ENCODE measurements around the gene MIXL1.

MIXL1 gene

GRCh38 chr1:226203655-226204054, 19.8 kb upstream of the MIXL1 start:
- Histone ChIP-seq H4K20me1 (ENCODE audit: insufficient read depth, low read length) (no peaks in the 10 kb centered on the region), H3K36me3 (replicated peaks; ENCODE audit: insufficient read depth, low read length) (no peaks in the 10 kb centered on the region), H3K9me2 (replicated peaks; ENCODE audit: insufficient read depth, low read length) (no peaks in the 10 kb centered on the region), H3F3A (ENCODE audit: insufficient read depth, low read length) (no peaks in the 10 kb centered on the region), H3K27me3 (replicated peaks; ENCODE audit: insufficient read depth, low read length) (no peaks in the 10 kb centered on the region), H3K9me3 (replicated peaks; ENCODE audit: insufficient read depth, low read length) (no peaks in the 10 kb centered on the region), H3K9ac (ENCODE audit: low read length) (no peak overlapping the region), H2AFZ (ENCODE audit: low read length) (no peak overlapping the region), H3K79me2 (ENCODE audit: low read length) (no peaks in the 10 kb centered on the region), H3K4me3 (ENCODE audit: low read length) (no peak overlapping the region), H3K4me2 (ENCODE audit: low read depth, low read length) (no peak overlapping the region), H3K4me1 (ENCODE audit: low read length) (no peaks in the 10 kb centered on the region), H3K27ac (ENCODE audit: low read length) (no peak overlapping the region)
- no peak for DNase-seq
- no peak for TF ChIP-seq EZH2 (optimal IDR thresholded peaks at IDR 0.05; ENCODE audit: low read depth, low read length)
- no peak for TF ChIP-seq CTCF (IDR thresholded peaks at IDR 0.05; ENCODE audit: low read length)
- TF ChIP-seq EZH2phosphoT487 (IDR thresholded peaks at IDR 0.05; ENCODE audit: low read length): no peak

- Histone ChIP-seq H3K9me2 (replicated peaks; ENCODE audit: insufficient read depth, low read length) (no peaks in the 10 kb centered on the region), H3K4me1 (ENCODE audit: low read length) (no peaks in the 10 kb centered on the region), H3K79me2 (ENCODE audit: low read length) (no peaks in the 10 kb centered on the region), H3K4me2 (ENCODE audit: low read depth, low read length) (no peak overlapping the region), H3K36me3 (replicated peaks; ENCODE audit: insufficient read depth, low read length) (no peaks in the 10 kb centered on the region), H3K9me3 (replicated peaks; ENCODE audit: insufficient read depth, low read length) (no peaks in the 10 kb centered on the region), H3K9ac (ENCODE audit: low read length) (no peak overlapping the region), H3K27ac (ENCODE audit: low read length) (no peak overlapping the region), H3K27me3 (replicated peaks; ENCODE audit: insufficient read depth, low read length) (no peaks in the 10 kb centered on the region), H3K4me3 (ENCODE audit: low read length) (no peak overlapping the region), H4K20me1 (ENCODE audit: insufficient read depth, low read length) (no peaks in the 10 kb centered on the region), H2AFZ (ENCODE audit: low read length) (no peak overlapping the region), H3F3A (ENCODE audit: insufficient read depth, low read length) (no peaks in the 10 kb centered on the region)
- DNase-seq: no peak
- no peak for TF ChIP-seq EZH2 (optimal IDR thresholded peaks at IDR 0.05; ENCODE audit: low read depth, low read length)
- TF ChIP-seq EZH2phosphoT487 (IDR thresholded peaks at IDR 0.05; ENCODE audit: low read length): no peak
- TF ChIP-seq CTCF (IDR thresholded peaks at IDR 0.05; ENCODE audit: low read length): no peak
These were observed 19.3 kb upstream of the MIXL1 start for GRCh38 chr1:226204198-226204597.

- no peak overlapping the region for H3K9ac ChIP-seq (ENCODE audit: low read length)
- H3K27ac ChIP-seq (ENCODE audit: low read length): no peak overlapping the region
- H2AFZ ChIP-seq (ENCODE audit: low read length): no peak overlapping the region
- no peak for DNase-seq
- H3K36me3 ChIP-seq (replicated peaks; ENCODE audit: insufficient read depth, low read length): no peaks in the 10 kb centered on the region
- TF ChIP-seq CTCF (IDR thresholded peaks at IDR 0.05; ENCODE audit: low read length): no peak
- no peaks in the 10 kb centered on the region for H3K9me2 ChIP-seq (replicated peaks; ENCODE audit: insufficient read depth, low read length)
- H3K4me1 ChIP-seq (ENCODE audit: low read length): no peaks in the 10 kb centered on the region
- H3F3A ChIP-seq (ENCODE audit: insufficient read depth, low read length): no peaks in the 10 kb centered on the region
- H3K79me2 ChIP-seq (ENCODE audit: low read length): no peaks in the 10 kb centered on the region
- H3K4me2 ChIP-seq (ENCODE audit: low read depth, low read length): no peak overlapping the region
- no peaks in the 10 kb centered on the region for H3K9me3 ChIP-seq (replicated peaks; ENCODE audit: insufficient read depth, low read length)
- H3K27me3 ChIP-seq (replicated peaks; ENCODE audit: insufficient read depth, low read length): no peaks in the 10 kb centered on the region
- H4K20me1 ChIP-seq (ENCODE audit: insufficient read depth, low read length): no peaks in the 10 kb centered on the region
- H3K4me3 ChIP-seq (ENCODE audit: low read length): no peak overlapping the region
These were observed 16.4 kb upstream of the MIXL1 start for GRCh38 chr1:226207048-226207447.

Data from MM.1S (cell line).